ENCODE data around the gene ABCD1. TPM values are rescaled to one million over a fixed set of nuclear protein-coding genes. Genes with fewer than 3 reads are reported as not detected.

The ABCD1 gene
- total RNA-seq, 1 donor from 2014 or later: 4.0 TPM

GRCh38 chrX:153775293-153776119, 50.9 kb downstream of the ABCD1 start:
- DNase-seq: no peak

GRCh38 chrX:153776120-153776599, 51.5 kb downstream of the ABCD1 start:
- no peak for DNase-seq

GRCh38 chrX:153776611-153777045, 52.0 kb downstream of the ABCD1 start:
- no peak for DNase-seq

GRCh38 chrX:153777261-153778090, 52.8 kb downstream of the ABCD1 start:
- DNase-seq: no peak

GRCh38 chrX:153778181-153778580, 53.5 kb downstream of the ABCD1 start:
- DNase-seq: no peak

- no peak for DNase-seq
These were observed 54.0 kb downstream of the ABCD1 start for GRCh38 chrX:153778684-153779101.

- DNase-seq: no peak
These were observed 55.4 kb downstream of the ABCD1 start for GRCh38 chrX:153779891-153780677.

- no peak for DNase-seq
These were observed 56.2 kb downstream of the ABCD1 start, which contains the start of gene SRPK3 for GRCh38 chrX:153780678-153781427. Gene SRPK3, plus strand, starts transcription at chrX:153781041. Its CDS starts 46 bp downstream, at chrX:153781087.

- no peak for DNase-seq
These were observed 56.9 kb downstream of the ABCD1 start for GRCh38 chrX:153781428-153782047.

- DNase-seq: no peak
These were observed 57.7 kb downstream of the ABCD1 start for GRCh38 chrX:153782313-153782712.

- no peak for DNase-seq
These were observed 58.2 kb downstream of the ABCD1 start for GRCh38 chrX:153782871-153783270.

- no peak for DNase-seq
These were observed 58.8 kb downstream of the ABCD1 start for GRCh38 chrX:153783378-153784013.

- DNase-seq: no peak
These were observed 59.8 kb downstream of the ABCD1 start for GRCh38 chrX:153784325-153784967.

- DNase-seq: no peak
These were observed 62.0 kb downstream of the ABCD1 start for GRCh38 chrX:153786669-153787068.

- no peak for DNase-seq
These were observed 65.0 kb downstream of the ABCD1 start for GRCh38 chrX:153789654-153790053.

GRCh38 chrX:153791104-153791852, 66.6 kb downstream of the ABCD1 start:
- DNase-seq: no peak

GRCh38 chrX:153792368-153792767, 67.7 kb downstream of the ABCD1 start:
- no peak for DNase-seq

GRCh38 chrX:153793291-153793690, 68.6 kb downstream of the ABCD1 start:
- no peak for DNase-seq

All from skin of body (tissue), 2 donors.